Measurements from ENCODE around the gene CLSTN2.

The CLSTN2 gene

GRCh38 chr3:140246578-140246977 is 311.6 kb downstream of the CLSTN2 start:
- DNase-seq: no peak

GRCh38 chr3:140247775-140248174 is 312.8 kb downstream of the CLSTN2 start:
- DNase-seq: no peak

- DNase-seq: no peak
These were observed 314.2 kb downstream of the CLSTN2 start for GRCh38 chr3:140249188-140249587.

GRCh38 chr3:140250010-140250855 is 315.2 kb downstream of the CLSTN2 start:
- DNase-seq: no peak

- DNase-seq: no peak
These were observed 316.0 kb downstream of the CLSTN2 start for GRCh38 chr3:140250945-140251344.

GRCh38 chr3:140251678-140252077 is 316.7 kb downstream of the CLSTN2 start:
- no peak for DNase-seq

GRCh38 chr3:140252812-140253656 is 318.0 kb downstream of the CLSTN2 start:
- DNase-seq: no peak

GRCh38 chr3:140258222-140258724 is 323.3 kb downstream of the CLSTN2 start:
- no peak for DNase-seq

- DNase-seq: no peak
These were observed 330.3 kb downstream of the CLSTN2 start for GRCh38 chr3:140265302-140265701.

GRCh38 chr3:140268103-140268502 is 333.1 kb downstream of the CLSTN2 start:
- DNase-seq: no peak

GRCh38 chr3:140268610-140269009 is 333.6 kb downstream of the CLSTN2 start:
- DNase-seq: no peak

GRCh38 chr3:140270329-140270728 is 335.3 kb downstream of the CLSTN2 start:
- DNase-seq: no peak

GRCh38 chr3:140273542-140274195 is 338.7 kb downstream of the CLSTN2 start:
- DNase-seq: no peak

GRCh38 chr3:140274429-140274828 is 339.4 kb downstream of the CLSTN2 start:
- no peak for DNase-seq

GRCh38 chr3:140276703-140277102 is 341.7 kb downstream of the CLSTN2 start:
- DNase-seq: no peak

- DNase-seq: no peak
These were observed 342.9 kb downstream of the CLSTN2 start for GRCh38 chr3:140277886-140278285.

GRCh38 chr3:140284372-140284771 is 349.4 kb downstream of the CLSTN2 start:
- no peak for DNase-seq

GRCh38 chr3:140285380-140285779 is 350.4 kb downstream of the CLSTN2 start:
- no peak for DNase-seq

- no peak for DNase-seq
These were observed 353.6 kb downstream of the CLSTN2 start for GRCh38 chr3:140288595-140288994.

GRCh38 chr3:140290105-140290504 is 355.1 kb downstream of the CLSTN2 start:
- DNase-seq: no peak

GRCh38 chr3:140292170-140292569 is 357.2 kb downstream of the CLSTN2 start:
- no peak for DNase-seq

- no peak for DNase-seq
These were observed 357.7 kb downstream of the CLSTN2 start for GRCh38 chr3:140292684-140293083.

GRCh38 chr3:140294058-140294457 is 359.1 kb downstream of the CLSTN2 start:
- DNase-seq: no peak
